HEK293 (cell line): ENCODE data around the gene OR52I1.

Experiments
- ZNF202 ChIP-seq: fragments of 450-650 bp; formaldehyde crosslinking; IDR thresholded peaks from 2 replicates; pipeline ENCODE4 v1.5.1; 2016; ENCODE audit warnings: missing biosample characterization, missing genetic modification characterization, borderline replicate concordance
- ZNF221 ChIP-seq: fragments of 450-650 bp; formaldehyde crosslinking; IDR thresholded peaks from 2 replicates; pipeline ENCODE4 v1.5.1; 2017; ENCODE audit warnings: missing biosample characterization, missing genetic modification characterization, borderline replicate concordance
- TF ChIP-seq, protein P1 (sequence below): fragments of 450-650 bp; formaldehyde crosslinking; IDR thresholded peaks from 2 replicates; pipeline ENCODE4 v1.5.1; 2016; ENCODE audit warnings: missing biosample characterization, missing genetic modification characterization
- TF ChIP-seq, protein P2 (sequence below): fragments of 450-650 bp; IDR thresholded peaks from 2 replicates; pipeline ENCODE4 v1.5.1; 2018; ENCODE audit warnings: missing biosample characterization, missing genetic modification characterization
- TF ChIP-seq, protein P3 (sequence below): fragments of 450-650 bp; formaldehyde crosslinking; IDR thresholded peaks from 2 replicates; pipeline ENCODE4 v1.5.1; 2016; ENCODE audit warnings: missing biosample characterization, missing genetic modification characterization
- TF ChIP-seq, protein P4 (sequence below): fragments of 450-650 bp; formaldehyde crosslinking; IDR thresholded peaks from 2 replicates; pipeline ENCODE4 v1.5.1; 2016; ENCODE audit warnings: missing biosample characterization, missing genetic modification characterization, low read depth
- TF ChIP-seq, protein P5 (sequence below): fragments of 450-650 bp; formaldehyde crosslinking; IDR thresholded peaks from 2 replicates; pipeline ENCODE4 v1.5.1; 2017; ENCODE audit warnings: missing biosample characterization, missing genetic modification characterization

DNA sequence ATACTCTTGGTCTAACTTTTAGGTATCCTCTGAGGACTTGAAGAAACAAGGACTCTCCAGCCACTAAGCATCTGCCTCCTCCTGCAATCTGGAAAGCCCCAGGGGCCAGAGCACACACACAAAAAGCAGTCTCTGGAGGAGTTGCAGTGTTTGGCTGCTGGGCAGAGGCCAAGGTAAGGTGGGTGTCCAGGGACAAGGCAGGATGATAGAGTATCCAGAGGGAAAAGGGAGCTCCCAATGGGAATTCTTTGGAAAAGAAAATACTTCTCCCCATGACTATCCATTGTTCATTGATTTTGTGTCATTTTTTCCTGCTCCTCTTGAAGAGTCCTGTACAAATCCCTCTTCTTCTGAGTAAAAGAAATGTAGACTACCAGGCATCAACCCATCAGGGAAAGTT is 12.4 kb upstream of the OR52I1 start, which contains the start of gene OR52I2:
- TF ChIP-seq, protein P1, sequence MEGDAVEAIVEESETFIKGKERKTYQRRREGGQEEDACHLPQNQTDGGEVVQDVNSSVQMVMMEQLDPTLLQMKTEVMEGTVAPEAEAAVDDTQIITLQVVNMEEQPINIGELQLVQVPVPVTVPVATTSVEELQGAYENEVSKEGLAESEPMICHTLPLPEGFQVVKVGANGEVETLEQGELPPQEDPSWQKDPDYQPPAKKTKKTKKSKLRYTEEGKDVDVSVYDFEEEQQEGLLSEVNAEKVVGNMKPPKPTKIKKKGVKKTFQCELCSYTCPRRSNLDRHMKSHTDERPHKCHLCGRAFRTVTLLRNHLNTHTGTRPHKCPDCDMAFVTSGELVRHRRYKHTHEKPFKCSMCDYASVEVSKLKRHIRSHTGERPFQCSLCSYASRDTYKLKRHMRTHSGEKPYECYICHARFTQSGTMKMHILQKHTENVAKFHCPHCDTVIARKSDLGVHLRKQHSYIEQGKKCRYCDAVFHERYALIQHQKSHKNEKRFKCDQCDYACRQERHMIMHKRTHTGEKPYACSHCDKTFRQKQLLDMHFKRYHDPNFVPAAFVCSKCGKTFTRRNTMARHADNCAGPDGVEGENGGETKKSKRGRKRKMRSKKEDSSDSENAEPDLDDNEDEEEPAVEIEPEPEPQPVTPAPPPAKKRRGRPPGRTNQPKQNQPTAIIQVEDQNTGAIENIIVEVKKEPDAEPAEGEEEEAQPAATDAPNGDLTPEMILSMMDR: no peak
- TF ChIP-seq, protein P2, sequence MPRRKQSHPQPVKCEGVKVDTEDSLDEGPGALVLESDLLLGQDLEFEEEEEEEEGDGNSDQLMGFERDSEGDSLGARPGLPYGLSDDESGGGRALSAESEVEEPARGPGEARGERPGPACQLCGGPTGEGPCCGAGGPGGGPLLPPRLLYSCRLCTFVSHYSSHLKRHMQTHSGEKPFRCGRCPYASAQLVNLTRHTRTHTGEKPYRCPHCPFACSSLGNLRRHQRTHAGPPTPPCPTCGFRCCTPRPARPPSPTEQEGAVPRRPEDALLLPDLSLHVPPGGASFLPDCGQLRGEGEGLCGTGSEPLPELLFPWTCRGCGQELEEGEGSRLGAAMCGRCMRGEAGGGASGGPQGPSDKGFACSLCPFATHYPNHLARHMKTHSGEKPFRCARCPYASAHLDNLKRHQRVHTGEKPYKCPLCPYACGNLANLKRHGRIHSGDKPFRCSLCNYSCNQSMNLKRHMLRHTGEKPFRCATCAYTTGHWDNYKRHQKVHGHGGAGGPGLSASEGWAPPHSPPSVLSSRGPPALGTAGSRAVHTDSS (tag by site-specific recombination): no peak
- TF ChIP-seq ZNF221 (tag by site-specific recombination) (no peak), ZNF202 (tag by site-specific recombination) (no peak)
- TF ChIP-seq, protein P3, sequence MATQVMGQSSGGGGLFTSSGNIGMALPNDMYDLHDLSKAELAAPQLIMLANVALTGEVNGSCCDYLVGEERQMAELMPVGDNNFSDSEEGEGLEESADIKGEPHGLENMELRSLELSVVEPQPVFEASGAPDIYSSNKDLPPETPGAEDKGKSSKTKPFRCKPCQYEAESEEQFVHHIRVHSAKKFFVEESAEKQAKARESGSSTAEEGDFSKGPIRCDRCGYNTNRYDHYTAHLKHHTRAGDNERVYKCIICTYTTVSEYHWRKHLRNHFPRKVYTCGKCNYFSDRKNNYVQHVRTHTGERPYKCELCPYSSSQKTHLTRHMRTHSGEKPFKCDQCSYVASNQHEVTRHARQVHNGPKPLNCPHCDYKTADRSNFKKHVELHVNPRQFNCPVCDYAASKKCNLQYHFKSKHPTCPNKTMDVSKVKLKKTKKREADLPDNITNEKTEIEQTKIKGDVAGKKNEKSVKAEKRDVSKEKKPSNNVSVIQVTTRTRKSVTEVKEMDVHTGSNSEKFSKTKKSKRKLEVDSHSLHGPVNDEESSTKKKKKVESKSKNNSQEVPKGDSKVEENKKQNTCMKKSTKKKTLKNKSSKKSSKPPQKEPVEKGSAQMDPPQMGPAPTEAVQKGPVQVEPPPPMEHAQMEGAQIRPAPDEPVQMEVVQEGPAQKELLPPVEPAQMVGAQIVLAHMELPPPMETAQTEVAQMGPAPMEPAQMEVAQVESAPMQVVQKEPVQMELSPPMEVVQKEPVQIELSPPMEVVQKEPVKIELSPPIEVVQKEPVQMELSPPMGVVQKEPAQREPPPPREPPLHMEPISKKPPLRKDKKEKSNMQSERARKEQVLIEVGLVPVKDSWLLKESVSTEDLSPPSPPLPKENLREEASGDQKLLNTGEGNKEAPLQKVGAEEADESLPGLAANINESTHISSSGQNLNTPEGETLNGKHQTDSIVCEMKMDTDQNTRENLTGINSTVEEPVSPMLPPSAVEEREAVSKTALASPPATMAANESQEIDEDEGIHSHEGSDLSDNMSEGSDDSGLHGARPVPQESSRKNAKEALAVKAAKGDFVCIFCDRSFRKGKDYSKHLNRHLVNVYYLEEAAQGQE (tag by site-specific recombination): no peak
- TF ChIP-seq, protein P4, sequence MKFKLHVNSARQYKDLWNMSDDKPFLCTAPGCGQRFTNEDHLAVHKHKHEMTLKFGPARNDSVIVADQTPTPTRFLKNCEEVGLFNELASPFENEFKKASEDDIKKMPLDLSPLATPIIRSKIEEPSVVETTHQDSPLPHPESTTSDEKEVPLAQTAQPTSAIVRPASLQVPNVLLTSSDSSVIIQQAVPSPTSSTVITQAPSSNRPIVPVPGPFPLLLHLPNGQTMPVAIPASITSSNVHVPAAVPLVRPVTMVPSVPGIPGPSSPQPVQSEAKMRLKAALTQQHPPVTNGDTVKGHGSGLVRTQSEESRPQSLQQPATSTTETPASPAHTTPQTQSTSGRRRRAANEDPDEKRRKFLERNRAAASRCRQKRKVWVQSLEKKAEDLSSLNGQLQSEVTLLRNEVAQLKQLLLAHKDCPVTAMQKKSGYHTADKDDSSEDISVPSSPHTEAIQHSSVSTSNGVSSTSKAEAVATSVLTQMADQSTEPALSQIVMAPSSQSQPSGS (tag by site-specific recombination): no peak
- TF ChIP-seq, protein P5, sequence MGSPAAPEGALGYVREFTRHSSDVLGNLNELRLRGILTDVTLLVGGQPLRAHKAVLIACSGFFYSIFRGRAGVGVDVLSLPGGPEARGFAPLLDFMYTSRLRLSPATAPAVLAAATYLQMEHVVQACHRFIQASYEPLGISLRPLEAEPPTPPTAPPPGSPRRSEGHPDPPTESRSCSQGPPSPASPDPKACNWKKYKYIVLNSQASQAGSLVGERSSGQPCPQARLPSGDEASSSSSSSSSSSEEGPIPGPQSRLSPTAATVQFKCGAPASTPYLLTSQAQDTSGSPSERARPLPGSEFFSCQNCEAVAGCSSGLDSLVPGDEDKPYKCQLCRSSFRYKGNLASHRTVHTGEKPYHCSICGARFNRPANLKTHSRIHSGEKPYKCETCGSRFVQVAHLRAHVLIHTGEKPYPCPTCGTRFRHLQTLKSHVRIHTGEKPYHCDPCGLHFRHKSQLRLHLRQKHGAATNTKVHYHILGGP: no peak
